H1 (cell line): Measurements from ENCODE around the gene KCTD11. TPM values are rescaled to one million over a fixed set of nuclear protein-coding genes. Genes with fewer than 3 reads are reported as not detected.

ENCODE experiments used
- CTBP2 ChIP-seq: IDR thresholded peaks from 2 replicates; pipeline ENCODE4 v1.7.0; 2011; ENCODE audit warnings: borderline replicate concordance, mild to moderate bottlenecking, moderate library complexity, mixed read lengths, low read length; ENCODE audit not compliant: insufficient read depth, insufficient read length
- HDAC6 ChIP-seq: IDR thresholded peaks from one replicate; pipeline ENCODE4 v1.7.1; 2012; ENCODE audit warnings: low read depth, mild to moderate bottlenecking, inconsistent platforms, low read length, moderate library complexity
- TAF1 ChIP-seq: IDR thresholded peaks from 2 replicates; pipeline ENCODE4 v1.6.1; 2011; ENCODE audit warnings: mild to moderate bottlenecking, low read depth, low read length
- polyA plus RNA-seq, 7 experiments: library from polyadenylated mRNA; depleted of rRNA in 3 of 7; stranded (reverse) in 5 of 7; unstranded in 2 of 7; fragments of >200 nt in 5 of 7; fragments of 200-250 nt in 2 of 7; gene quantifications; 1 replicate in 5 of 7; 2 replicates in 1 of 7; 4 replicates in 1 of 7; pipeline versions ENCODE4 v1.2.1 to v1.2.3, GENCODE V29; 2011 to 2013; ENCODE audit warnings: missing spikeins in 2 of 7, mixed read lengths in 2 of 7
- total RNA-seq: library from RNA; stranded (reverse); fragmentation: NEBNext Ultra II Directional; extraction: Animal tissue kit (Norgen Biotek cat#: 25700); gene quantifications from 2 replicates; pipeline ENCODE4 v1.2.1, GENCODE V29; 2021

The KCTD11 gene
- total and polyA plus RNA-seq, 2 of the 8 experiments (the other 6 are each of a cell fraction or from before 2014, with no cell fraction given): 8.6 to 9.2 TPM

DNA sequence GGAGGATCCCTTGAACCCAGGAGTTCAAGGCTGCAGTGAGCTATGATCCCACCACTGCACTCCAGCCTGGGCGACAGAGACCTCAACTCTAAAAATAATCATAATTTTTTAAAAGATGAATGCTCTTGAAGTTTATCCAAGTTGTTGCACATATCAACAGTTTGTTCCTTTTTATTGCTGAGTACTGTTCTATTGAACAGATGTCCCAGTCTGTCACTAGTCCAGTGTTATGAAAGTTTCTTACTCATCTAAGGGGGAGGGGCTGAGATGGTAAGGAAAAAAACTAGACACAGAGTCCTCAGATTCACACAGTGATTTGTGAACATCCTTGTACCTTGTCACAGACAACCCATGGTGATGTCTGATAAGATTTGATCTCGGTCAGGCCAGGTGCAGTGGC, 11.8 kb upstream of the KCTD11 start (continued):
- TF ChIP-seq TAF1 (no peak), HDAC6 (no peak), CTBP2 (no peak)
